ENCODE data around the gene PCGF1. TPM values are rescaled to one million over a fixed set of nuclear protein-coding genes. Genes with fewer than 3 reads are reported as not detected.
A peak's percentile ranks its signal among the peaks of the same experiment; 100 is the strongest.

The PCGF1 gene
- total and polyA plus RNA-seq, 9 of the 15 experiments (the other 6 are each of a cell fraction or from before 2014, with no cell fraction given), result 20.3 to 45.7 (median 29.3) TPM

DNA sequence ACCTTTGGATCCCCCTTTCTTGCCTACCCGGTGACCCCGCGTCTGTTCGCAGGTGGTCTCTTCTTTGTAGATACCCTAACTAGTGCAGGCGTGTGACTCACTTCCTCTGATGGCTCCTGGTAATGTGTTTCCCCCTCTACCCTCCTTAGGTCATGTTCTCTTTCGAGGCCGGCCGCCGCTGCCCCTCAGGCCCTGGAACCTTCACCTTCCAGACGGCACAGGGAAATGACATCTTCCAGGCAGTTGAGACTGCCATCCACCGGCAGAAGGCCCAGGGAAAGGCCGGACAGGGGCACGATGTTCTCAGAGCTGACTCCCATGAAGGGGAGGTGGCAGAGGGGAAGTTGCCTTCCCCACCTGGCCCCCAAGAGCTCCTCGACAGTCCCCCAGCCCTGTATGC is 48.7 kb upstream of the PCGF1 start:
- ChIA-PET CTCF (ENCODE audit: low intra/inter-chr PET ratio) (no interaction called here), POLR2A (interaction anchor here (1.1 to 1.2 kb wide), 2 partner anchors 24 to 27 kb away, joined by 3 read pairs; no protein-coding TSS in a partner anchor)
- H2AFZ ChIP-seq (ENCODE audit: low read depth, low read length), result no peak overlapping the region
- no peaks in the 10 kb centered on the region for H3K9me3 ChIP-seq (replicated peaks; ENCODE audit: control insufficient read depth, insufficient read depth, low read depth, low read length)
- ATAC-seq, result no peak
- no TSS peak for BruUV-seq (replicated peaks)
- H3K36me3 ChIP-seq (ENCODE audit: control insufficient read depth, insufficient read depth, low read length), result peaks cover 17% of the 10 kb centered on the region; the same call in 1 of the 3 replicates
- no peaks in the 10 kb centered on the region for H4K20me1 ChIP-seq (replicated peaks; ENCODE audit: control insufficient read depth, insufficient read depth, low read length)
- intact Hi-C loops (cut with micrococcal nuclease) (no loop called here), in situ Hi-C loops (cut with MboI) (no loop called here)
- H3K27me3 ChIP-seq (ENCODE audit: control insufficient read depth in 2 of 2, insufficient read depth in 2 of 2, low read length in 2 of 2), result peaks cover 0 to 8% of the 10 kb centered on the region in 2 experiments; a peak in 1 of 5 replicates
- peak overlapping the region; percentile 95; the same call in 1 of the 2 replicates for H3K4me2 ChIP-seq (ENCODE audit: insufficient read depth, low read length)
- H3K4me3 ChIP-seq, result no peak overlapping the region
- no peak for FAIRE-seq
- H3K9ac ChIP-seq (ENCODE audit: insufficient read depth in 1 of 2, low read depth in 2 of 2, low read length in 2 of 2), result peak overlapping the region in 1 of 2 experiments; percentile 99; a peak in 2 of 4 replicates
- 88% methylated on average over 12 of the region's 14 CpGs for WGBS (ENCODE audit: insufficient coverage, low coverage, missing lambda C conversion rate)
- TF ChIP-seq GATA2 (CRISPR knock-in tag; IDR thresholded peaks at IDR 0.05), result no peak
- TF ChIP-seq ETV1 (tag; conservative IDR thresholded peaks at IDR 0.05; ENCODE audit: low read depth), result no peak
- no peak for TF ChIP-seq U2AF1 (optimal IDR thresholded peaks at IDR 0.05; ENCODE audit: low read depth, low read length)
- TF ChIP-seq, protein P1, sequence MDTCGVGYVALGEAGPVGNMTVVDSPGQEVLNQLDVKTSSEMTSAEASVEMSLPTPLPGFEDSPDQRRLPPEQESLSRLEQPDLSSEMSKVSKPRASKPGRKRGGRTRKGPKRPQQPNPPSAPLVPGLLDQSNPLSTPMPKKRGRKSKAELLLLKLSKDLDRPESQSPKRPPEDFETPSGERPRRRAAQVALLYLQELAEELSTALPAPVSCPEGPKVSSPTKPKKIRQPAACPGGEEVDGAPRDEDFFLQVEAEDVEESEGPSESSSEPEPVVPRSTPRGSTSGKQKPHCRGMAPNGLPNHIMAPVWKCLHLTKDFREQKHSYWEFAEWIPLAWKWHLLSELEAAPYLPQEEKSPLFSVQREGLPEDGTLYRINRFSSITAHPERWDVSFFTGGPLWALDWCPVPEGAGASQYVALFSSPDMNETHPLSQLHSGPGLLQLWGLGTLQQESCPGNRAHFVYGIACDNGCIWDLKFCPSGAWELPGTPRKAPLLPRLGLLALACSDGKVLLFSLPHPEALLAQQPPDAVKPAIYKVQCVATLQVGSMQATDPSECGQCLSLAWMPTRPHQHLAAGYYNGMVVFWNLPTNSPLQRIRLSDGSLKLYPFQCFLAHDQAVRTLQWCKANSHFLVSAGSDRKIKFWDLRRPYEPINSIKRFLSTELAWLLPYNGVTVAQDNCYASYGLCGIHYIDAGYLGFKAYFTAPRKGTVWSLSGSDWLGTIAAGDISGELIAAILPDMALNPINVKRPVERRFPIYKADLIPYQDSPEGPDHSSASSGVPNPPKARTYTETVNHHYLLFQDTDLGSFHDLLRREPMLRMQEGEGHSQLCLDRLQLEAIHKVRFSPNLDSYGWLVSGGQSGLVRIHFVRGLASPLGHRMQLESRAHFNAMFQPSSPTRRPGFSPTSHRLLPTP (IDR thresholded peaks at IDR 0.05; ENCODE audit: borderline replicate concordance, extremely low read depth, insufficient read length), result no peak
- TF ChIP-seq DACH1 (IDR thresholded peaks at IDR 0.05; ENCODE audit: partially characterized antibody), result no peak
- no peak for TF ChIP-seq TRIM24 (IDR thresholded peaks at IDR 0.05)
- no peak overlapping the region for H3K27ac ChIP-seq (ENCODE audit: extremely low read depth, low read depth, low read length)
- H3K4me1 ChIP-seq (replicated peaks in 1 of 2; ENCODE audit: control insufficient read depth in 2 of 2, insufficient read depth in 2 of 2, low read length in 2 of 2), result peaks cover 19 to 54% of the 10 kb centered on the region in 2 experiments
- H3K9me1 ChIP-seq (ENCODE audit: control insufficient read depth, insufficient read depth, low read length), result no peaks in the 10 kb centered on the region
- peaks cover 15% of the 10 kb centered on the region; the same call in 2 of the 3 replicates for H3K79me2 ChIP-seq (ENCODE audit: control insufficient read depth, insufficient read depth, low read length)
- DNase-seq (ENCODE audit: extremely low read depth in 1 of 4, low spot score in 3 of 4), result no peak

Measured in K562 (cell line).